Stimulated activated CD4-positive, alpha-beta T cell treated with anti-CD3 and anti-CD28 coated beads, Interleukin-1b, Interleukin-23, amount 100 ng/mL, for 24 hours (primary cell): ENCODE results near the gene TTLL9.

Experiments used
- DNase-seq, 4 experiments: peaks; one replicate each; pipeline ENCODE4 v3.0.0-alpha.2; 2020; ENCODE audit warnings: low read depth in 4 of 4, low spot score in 1 of 4

The TTLL9 gene

GRCh38 chr20:31836853-31837608 is 33.4 kb upstream of the TTLL9 start:
- no peak for DNase-seq

- no peak for DNase-seq
Measured at GRCh38 chr20:31837896-31838397, 32.5 kb upstream of the TTLL9 start.

- DNase-seq = no peak
Measured at GRCh38 chr20:31838646-31839292, 31.7 kb upstream of the TTLL9 start.

GRCh38 chr20:31839782-31840487 is 30.5 kb upstream of the TTLL9 start:
- no peak for DNase-seq

- no peak for DNase-seq
Measured at GRCh38 chr20:31840906-31841816, 29.3 kb upstream of the TTLL9 start.

- DNase-seq = no peak
Measured at GRCh38 chr20:31841928-31842327, 28.5 kb upstream of the TTLL9 start.

- DNase-seq = no peak
Measured at GRCh38 chr20:31842471-31843157, 27.8 kb upstream of the TTLL9 start.

GRCh38 chr20:31843288-31843687 is 27.1 kb upstream of the TTLL9 start:
- DNase-seq = no peak

GRCh38 chr20:31843881-31844280 is 26.6 kb upstream of the TTLL9 start:
- no peak for DNase-seq

GRCh38 chr20:31844737-31845299 is 25.6 kb upstream of the TTLL9 start:
- no peak for DNase-seq

GRCh38 chr20:31845300-31845863 is 25.1 kb upstream of the TTLL9 start, which contains the start of gene FOXS1:
TSS of gene FOXS1 (minus strand) at chr20:31845604. CDS start at chr20:31845542, 62 bp downstream.
- DNase-seq = no peak

- no peak for DNase-seq
Measured at GRCh38 chr20:31846793-31847138, 23.7 kb upstream of the TTLL9 start.

- DNase-seq = no peak
Measured at GRCh38 chr20:31848088-31848999, 22.1 kb upstream of the TTLL9 start.

- no peak for DNase-seq
Measured at GRCh38 chr20:31849306-31849930, 21.0 kb upstream of the TTLL9 start.

GRCh38 chr20:31851240-31851955 is 19.0 kb upstream of the TTLL9 start:
- no peak for DNase-seq

- DNase-seq = no peak
Measured at GRCh38 chr20:31853481-31853880, 17.0 kb upstream of the TTLL9 start.

GRCh38 chr20:31856516-31856915 is 13.9 kb upstream of the TTLL9 start:
- no peak for DNase-seq
